H9 (cell line): ENCODE measurements around the gene PQBP1. TPM values are rescaled to one million over a fixed set of nuclear protein-coding genes. Genes with fewer than 3 reads are reported as not detected.

Source experiments
- DNase-seq: peaks from one replicate; pipeline ENCODE4 v3.0.0-alpha.2; 2017
- H2AFZ ChIP-seq: one replicate; pipeline ENCODE4 v1.6.1; 2013; ENCODE audit warnings: mild to moderate bottlenecking, low read length, control low read depth, moderate library complexity
- H2AK5ac ChIP-seq: 2 replicates; pipeline ENCODE4 v1.6.1; 2013; ENCODE audit warnings: low read length, control low read depth, mixed read lengths; ENCODE audit not compliant: insufficient read length
- H2BK120ac ChIP-seq: one replicate; pipeline ENCODE4 v1.6.1; 2013; ENCODE audit warnings: low read depth, mild to moderate bottlenecking, low read length, control low read depth, inconsistent platforms; ENCODE audit not compliant: poor library complexity, severe bottlenecking
- H2BK12ac ChIP-seq: 2 replicates; pipeline ENCODE4 v1.6.1; 2013; ENCODE audit warnings: low read length, control low read depth, mixed read lengths, low read depth; ENCODE audit not compliant: insufficient read length
- H2BK15ac ChIP-seq: 2 replicates; pipeline ENCODE4 v1.6.1; 2013; ENCODE audit warnings: low read depth, low read length, control low read depth
- H2BK20ac ChIP-seq: one replicate; pipeline ENCODE4 v1.6.1; 2013; ENCODE audit warnings: low read depth, mild to moderate bottlenecking, low read length, control low read depth, inconsistent platforms; ENCODE audit not compliant: poor library complexity, severe bottlenecking
- H2BK5ac ChIP-seq: 2 replicates; pipeline ENCODE4 v1.6.1; 2013; ENCODE audit warnings: low read length, control low read depth, mixed read lengths; ENCODE audit not compliant: insufficient read length
- H3K14ac ChIP-seq: 2 replicates; pipeline ENCODE4 v1.6.1; 2013; ENCODE audit warnings: low read length, control low read depth; ENCODE audit not compliant: insufficient read depth
- H3K18ac ChIP-seq: 2 replicates; pipeline ENCODE4 v1.6.1; 2013; ENCODE audit warnings: low read depth, mild to moderate bottlenecking, mixed read lengths, low read length, control low read depth; ENCODE audit not compliant: insufficient read length
- H3K23ac ChIP-seq: 2 replicates; pipeline ENCODE4 v1.6.1; 2013; ENCODE audit warnings: low read length, control low read depth, mixed read lengths, low read depth; ENCODE audit not compliant: insufficient read length
- H3K23me2 ChIP-seq: 2 replicates; pipeline ENCODE4 v1.6.1; 2013; ENCODE audit warnings: low read depth, mild to moderate bottlenecking, mixed read lengths, low read length, control low read depth; ENCODE audit not compliant: insufficient read length, poor library complexity, severe bottlenecking
- H3K27ac ChIP-seq: 2 replicates; pipeline ENCODE4 v1.5.1; 2013; ENCODE audit warnings: low read length, control low read depth, mixed read lengths, low read depth; ENCODE audit not compliant: insufficient read length
- H3K27me3 ChIP-seq: 2 replicates; pipeline ENCODE4 v1.6.1; 2013; ENCODE audit warnings: low read length, control low read depth, inconsistent platforms; ENCODE audit not compliant: insufficient read depth
- H3K4ac ChIP-seq: 2 replicates; pipeline ENCODE4 v1.6.1; 2013; ENCODE audit warnings: low read depth, mild to moderate bottlenecking, control low read depth, inconsistent platforms, low read length, moderate library complexity
- H3K4me1 ChIP-seq: 2 replicates; pipeline ENCODE4 v1.6.1; 2013; ENCODE audit warnings: low read length, control low read depth, inconsistent platforms; ENCODE audit not compliant: insufficient read depth
- H3K4me2 ChIP-seq: 2 replicates; pipeline ENCODE4 v1.6.1; 2013; ENCODE audit warnings: low read length, control low read depth, mixed read lengths; ENCODE audit not compliant: insufficient read length, insufficient read depth
- H3K56ac ChIP-seq: 2 replicates; pipeline ENCODE4 v1.6.1; 2013; ENCODE audit warnings: low read depth, mild to moderate bottlenecking, mixed read lengths, low read length, control low read depth; ENCODE audit not compliant: insufficient read length
- H3K79me1 ChIP-seq: 2 replicates; pipeline ENCODE4 v1.6.1; 2013; ENCODE audit warnings: low read depth, mild to moderate bottlenecking, moderate library complexity, low read length, control low read depth, inconsistent platforms; ENCODE audit not compliant: insufficient read depth, poor library complexity, severe bottlenecking
- H3K79me2 ChIP-seq: 2 replicates; pipeline ENCODE4 v1.6.1; 2013; ENCODE audit warnings: low read length, control low read depth, inconsistent platforms; ENCODE audit not compliant: insufficient read depth
- H3K9ac ChIP-seq: 2 replicates; pipeline ENCODE4 v1.6.1; 2013; ENCODE audit warnings: low read length, control low read depth, mixed read lengths; ENCODE audit not compliant: insufficient read length; ENCODE audit errors: extremely low read depth
- H3K9me3 ChIP-seq: one replicate; pipeline ENCODE4 v1.6.1; 2013; ENCODE audit warnings: low read depth, low read length, inconsistent platforms; ENCODE audit not compliant: control insufficient read depth
- H3T11ph ChIP-seq: one replicate; pipeline ENCODE4 v1.6.1; 2013; ENCODE audit warnings: mild to moderate bottlenecking, low read length, control low read depth, inconsistent platforms
- H4K20me1 ChIP-seq: one replicate; pipeline ENCODE4 v1.6.1; 2013; ENCODE audit not compliant: control insufficient read depth, insufficient read length, insufficient read depth
- H4K5ac ChIP-seq: 2 replicates; pipeline ENCODE4 v1.6.1; 2013; ENCODE audit warnings: low read depth, mild to moderate bottlenecking, mixed read lengths, low read length, control low read depth; ENCODE audit not compliant: insufficient read length
- H4K8ac ChIP-seq: replicated peaks from 2 replicates; pipeline ENCODE4 v1.6.1; 2013; ENCODE audit warnings: low read length, control low read depth, mixed read lengths, low read depth; ENCODE audit not compliant: insufficient read length
- H4K91ac ChIP-seq: 2 replicates; pipeline ENCODE4 v1.6.1; 2013; ENCODE audit warnings: low read depth, mild to moderate bottlenecking, moderate library complexity, mixed read lengths, low read length, control low read depth; ENCODE audit not compliant: insufficient read length
- H3K27ac Mint-ChIP-seq, 3 experiments: 2 replicates in 2 of 3; 3 replicates in 1 of 3; pipeline ENCODE4 v1.8.0; 2020 to 2021; ENCODE audit warnings: mixed read lengths in 3 of 3, mild to moderate bottlenecking in 1 of 3, moderate library complexity in 1 of 3
- H3K27me3 Mint-ChIP-seq: 2 replicates; pipeline ENCODE4 v1.8.0; 2021; ENCODE audit warnings: low read depth, mild to moderate bottlenecking, moderate library complexity, mixed read lengths
- H3K36me3 Mint-ChIP-seq, 3 experiments: 2 replicates in 2 of 3; 3 replicates in 1 of 3; pipeline ENCODE4 v1.8.0; 2020 to 2021; ENCODE audit warnings: low read depth in 3 of 3, mixed read lengths in 3 of 3; ENCODE audit not compliant: insufficient read depth in 1 of 3
- H3K4me1 Mint-ChIP-seq, 2 experiments: 2 replicates each; pipeline ENCODE4 v1.8.0; 2020; ENCODE audit warnings: mixed read lengths in 2 of 2
- H3K4me3 Mint-ChIP-seq, 2 experiments: 2 replicates in 1 of 2; 3 replicates in 1 of 2; pipeline ENCODE4 v1.8.0; 2020 to 2021; ENCODE audit warnings: mild to moderate bottlenecking in 2 of 2, mixed read lengths in 2 of 2, moderate library complexity in 1 of 2
- H3K9me3 Mint-ChIP-seq, 2 experiments: 2 replicates in 1 of 2; 3 replicates in 1 of 2; pipeline ENCODE4 v1.8.0; 2020; ENCODE audit warnings: mild to moderate bottlenecking in 2 of 2, mixed read lengths in 2 of 2, moderate library complexity in 1 of 2
- WGBS: extraction: QIAGEN DNeasy Blood & Tissue Kit; methylation state at CpG from one replicate; pipeline ENCODE4 v1.1.7; 2013; ENCODE audit warnings: missing lambda C conversion rate, low lambda C conversion rate, mixed read lengths; ENCODE audit not compliant: insufficient read length; ENCODE audit errors: extremely low coverage; 5-methylcytosine and 5-hydroxymethylcytosine counted together
- total RNA-seq: library from RNA; stranded (reverse); gene quantifications from 2 replicates; pipeline ENCODE4 v1.2.1, GENCODE V29; 2021
- TF ChIP-seq, protein P1 (sequence below): fragments of 200-600 bp; sonication (generic); conservative IDR thresholded peaks from 3 replicates; pipeline ENCODE4 v1.8.0; 2021; ENCODE audit warnings: antibody characterized with exemption, mild to moderate bottlenecking

PQBP1 gene
- total RNA-seq, 1 experiment from 2014 or later: 87.9 TPM

DNA sequence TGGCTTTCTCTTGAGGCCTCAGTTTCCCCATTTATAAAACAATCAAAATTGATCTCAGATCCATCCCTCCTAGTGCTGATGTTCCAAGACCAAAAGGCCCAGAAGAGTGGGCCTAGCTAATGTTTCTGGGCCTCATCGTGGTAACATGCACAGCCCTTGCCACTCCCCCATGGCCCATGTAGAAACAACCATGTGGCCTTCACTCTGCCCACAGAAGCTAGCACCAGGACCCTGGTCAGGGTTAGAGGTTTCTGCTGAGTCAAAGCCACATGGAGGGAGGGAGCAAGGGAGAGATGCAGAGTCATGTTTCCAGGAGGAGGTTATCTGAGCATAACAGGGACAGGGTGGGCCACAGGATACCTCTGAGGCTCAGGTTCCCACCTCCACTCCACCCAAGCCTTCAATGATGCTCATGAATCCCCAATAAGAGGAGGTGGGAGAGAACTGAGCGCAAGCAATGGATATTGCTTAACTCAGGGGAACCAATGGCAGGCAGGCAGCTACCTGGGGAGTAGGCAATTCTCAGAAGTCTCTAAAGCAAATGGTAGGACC, 42.8 kb downstream of the PQBP1 start:
- Histone ChIP-seq H3K4me2 (no peak overlapping the region), H4K8ac (no peak overlapping the region), H4K5ac (no peak overlapping the region), H2AK5ac (no peak overlapping the region), H3K79me1 (peaks cover 6% of the 10 kb centered on the region), H3K56ac (no peak overlapping the region), H4K91ac (no peak overlapping the region), H3K27ac (no peak overlapping the region), H3K14ac (no peak overlapping the region), H2BK20ac (no peak overlapping the region), H3K9ac (no peak overlapping the region), H3K4me1 (peaks cover 4% of the 10 kb centered on the region; the same call in 1 of the 2 replicates), H3K79me2 (peaks cover 6% of the 10 kb centered on the region; the same call in 1 of the 2 replicates), H2BK12ac (no peak overlapping the region), H3T11ph (no peak overlapping the region), H3K4ac (no peak overlapping the region), H3K9me3 (no peaks in the 10 kb centered on the region), H2BK5ac (no peak overlapping the region), H3K23me2 (no peaks in the 10 kb centered on the region), H3K23ac (no peak overlapping the region), H2BK120ac (no peak overlapping the region), H2AFZ (no peak overlapping the region), H4K20me1 (no peaks in the 10 kb centered on the region), H3K27me3 (no peaks in the 10 kb centered on the region), H3K18ac (no peak overlapping the region), H2BK15ac (no peak overlapping the region)
- Mint-ChIP-seq H3K9me3 (peaks cover 65 to 76% of the 10 kb centered on the region in 2 experiments), H3K4me1 (peaks cover 19 to 38% of the 10 kb centered on the region in 2 experiments), H3K27me3 (peaks cover 1% of the 10 kb centered on the region; the same call in 1 of the 2 replicates), H3K4me3 (no peak overlapping the region), H3K36me3 (peaks cover 26 to 55% (median 48%) of the 10 kb centered on the region in 3 experiments), H3K27ac (no peak overlapping the region)
- DNase-seq: no peak
- WGBS: no CpG with 5 or more reads among the region's 2 CpGs
- TF ChIP-seq, protein P1, sequence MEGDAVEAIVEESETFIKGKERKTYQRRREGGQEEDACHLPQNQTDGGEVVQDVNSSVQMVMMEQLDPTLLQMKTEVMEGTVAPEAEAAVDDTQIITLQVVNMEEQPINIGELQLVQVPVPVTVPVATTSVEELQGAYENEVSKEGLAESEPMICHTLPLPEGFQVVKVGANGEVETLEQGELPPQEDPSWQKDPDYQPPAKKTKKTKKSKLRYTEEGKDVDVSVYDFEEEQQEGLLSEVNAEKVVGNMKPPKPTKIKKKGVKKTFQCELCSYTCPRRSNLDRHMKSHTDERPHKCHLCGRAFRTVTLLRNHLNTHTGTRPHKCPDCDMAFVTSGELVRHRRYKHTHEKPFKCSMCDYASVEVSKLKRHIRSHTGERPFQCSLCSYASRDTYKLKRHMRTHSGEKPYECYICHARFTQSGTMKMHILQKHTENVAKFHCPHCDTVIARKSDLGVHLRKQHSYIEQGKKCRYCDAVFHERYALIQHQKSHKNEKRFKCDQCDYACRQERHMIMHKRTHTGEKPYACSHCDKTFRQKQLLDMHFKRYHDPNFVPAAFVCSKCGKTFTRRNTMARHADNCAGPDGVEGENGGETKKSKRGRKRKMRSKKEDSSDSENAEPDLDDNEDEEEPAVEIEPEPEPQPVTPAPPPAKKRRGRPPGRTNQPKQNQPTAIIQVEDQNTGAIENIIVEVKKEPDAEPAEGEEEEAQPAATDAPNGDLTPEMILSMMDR: no peak
